Prostate gland (tissue), 1 donor: ENCODE results near the gene CLIP3.

Experiments used
- POLR2A ChIP-seq: fragments of 450-650 bp; IDR thresholded peaks from one replicate; pipeline ENCODE4 v1.6.1; 2016; ENCODE audit warnings: antibody characterized with exemption, mild to moderate bottlenecking
- POLR2AphosphoS5 ChIP-seq: sonication (generic); formaldehyde crosslinking; IDR thresholded peaks from one replicate; pipeline ENCODE4 v1.6.1; 2017; ENCODE audit warnings: antibody characterized with exemption

DNA sequence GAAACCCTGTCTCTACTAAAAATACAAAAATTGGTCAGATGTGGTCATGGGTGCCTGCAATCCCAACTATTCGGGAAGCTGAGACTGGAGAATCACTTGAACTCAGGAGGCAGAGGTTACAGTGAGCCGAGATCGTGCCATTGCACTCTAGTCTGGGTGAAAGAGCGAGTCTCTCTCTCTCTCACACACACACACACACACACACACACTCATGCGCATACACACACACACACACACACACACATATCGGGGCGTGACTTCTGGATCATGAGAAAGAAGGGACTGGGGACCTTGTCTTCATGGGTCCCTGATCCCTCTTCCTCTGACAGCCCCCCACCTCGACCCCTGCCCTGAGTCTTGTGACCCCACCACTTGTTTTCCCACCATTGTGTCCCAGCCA, 49.5 kb downstream of the CLIP3 start:
- no peak for TF ChIP-seq POLR2A
- TF ChIP-seq POLR2AphosphoS5: no peak
